ENCODE results near the gene FA2H.

GRCh38 chr16:74766729-74767128, 7.9 kb downstream of the FA2H start:
- TF ChIP-seq CTCF (IDR thresholded peaks at IDR 0.05) (no peak), POLR2A (IDR thresholded peaks at IDR 0.05) (no peak)

All from right lobe of liver (tissue), 4 donors.